HG03039 (cell line): ENCODE results near the gene ZBTB43.
"Not testable (repeated sequence)": the region's sequence is repeated elsewhere in the genome, so short reads cannot be mapped to it uniquely, and the experiment has no call there.

Experiments
- ATAC-seq: cut with Tn5 transposase; IDR thresholded peaks from one replicate; pipeline ENCODE4 v1.9.1; 2021; ENCODE audit warnings: mild to moderate bottlenecking, moderate library complexity; ENCODE audit not compliant: unreplicated experiment

Gene ZBTB43

DNA sequence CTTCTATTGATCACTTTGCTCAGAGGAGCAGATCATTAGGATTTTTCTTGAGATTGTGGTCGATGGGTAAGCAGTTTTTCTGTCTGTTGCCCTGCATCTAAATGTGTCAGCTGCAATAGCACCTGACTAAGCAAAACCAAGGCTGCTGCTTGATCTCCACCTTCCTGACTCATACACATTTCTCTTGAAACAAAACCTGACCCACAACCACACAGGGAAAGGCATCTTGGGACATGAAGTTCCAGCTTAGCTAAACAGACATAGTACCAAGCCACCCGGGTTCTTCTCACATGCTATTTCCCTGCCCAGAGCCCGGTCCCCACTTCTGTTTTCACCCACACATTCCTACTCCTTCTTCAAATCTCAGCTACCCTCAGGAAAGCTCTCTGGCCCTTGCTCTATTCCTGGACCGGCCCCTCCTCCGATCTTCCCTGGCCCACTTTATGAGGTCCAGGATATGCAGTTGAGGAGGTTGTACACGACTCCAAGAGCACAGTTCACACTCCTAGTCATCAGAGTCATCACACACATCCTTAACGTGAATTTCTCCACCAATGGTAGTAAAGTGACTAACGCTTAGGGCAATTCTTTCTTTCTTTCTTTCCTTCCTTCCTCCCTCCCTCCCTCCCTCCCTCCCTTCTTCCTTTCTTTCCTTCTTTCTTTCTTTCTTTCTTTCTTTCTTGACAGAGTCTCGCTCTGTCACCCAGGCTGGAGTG, 16.0 kb upstream of the ZBTB43 start:
- no peak for ATAC-seq

DNA sequence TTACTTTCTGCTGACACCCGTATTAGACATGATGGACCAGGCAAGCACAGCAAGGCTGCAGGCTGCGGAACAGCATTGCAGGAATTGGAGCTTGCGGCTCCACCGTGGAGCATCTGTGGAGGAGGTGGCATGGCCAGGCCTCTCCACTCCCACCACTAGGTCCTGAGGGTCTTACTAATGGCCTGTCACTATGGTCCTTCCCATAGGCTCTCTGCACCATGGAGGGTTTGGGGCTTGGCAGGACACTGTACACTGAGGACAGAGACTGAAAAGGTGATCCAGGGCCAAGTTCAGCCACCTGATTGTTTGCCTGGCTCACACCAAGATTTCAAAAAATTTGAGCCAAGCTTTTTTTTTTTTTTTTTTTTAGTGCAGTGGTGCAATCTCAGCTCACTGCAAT, 14.3 kb upstream of the ZBTB43 start:
- no peak for ATAC-seq

DNA sequence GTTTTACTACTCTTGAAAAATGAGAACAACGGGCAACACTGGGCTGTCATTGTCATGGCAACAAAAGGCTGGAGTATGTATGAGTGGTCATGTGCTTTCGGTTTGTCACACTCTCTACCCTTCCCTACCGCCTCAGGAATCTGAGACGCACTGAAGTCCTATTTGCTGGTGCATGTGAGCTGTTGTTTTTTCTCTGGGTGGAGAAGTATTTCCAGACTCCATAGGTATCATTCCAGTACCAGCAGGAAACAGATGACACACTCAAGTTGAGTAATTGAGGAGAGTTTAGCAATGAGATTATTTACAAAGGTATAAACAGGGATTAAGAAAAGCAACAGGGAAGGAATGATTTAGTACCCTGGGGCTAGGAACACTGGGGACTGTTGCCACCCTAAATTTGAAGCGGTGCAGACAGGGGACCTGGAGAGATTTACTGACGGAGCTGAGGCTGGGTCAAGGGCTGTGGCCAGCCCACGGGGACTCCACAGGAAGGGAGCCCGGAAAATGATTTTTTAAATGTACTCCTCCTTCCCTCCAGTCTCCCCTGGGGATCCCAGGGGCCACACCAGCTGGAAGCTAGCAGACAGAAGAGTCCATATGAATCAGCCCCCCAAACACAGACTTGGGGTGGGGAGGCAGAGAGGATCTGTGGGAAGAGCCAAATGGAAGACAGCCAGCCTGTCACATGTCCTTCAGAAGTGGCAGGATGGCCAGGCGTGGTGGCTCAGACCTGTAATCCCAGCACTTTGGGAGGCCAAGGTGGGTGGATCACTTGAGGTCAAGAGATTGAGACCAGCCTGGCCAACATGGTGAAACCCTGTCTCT, 13.2 kb upstream of the ZBTB43 start:
- ATAC-seq = no peak

DNA sequence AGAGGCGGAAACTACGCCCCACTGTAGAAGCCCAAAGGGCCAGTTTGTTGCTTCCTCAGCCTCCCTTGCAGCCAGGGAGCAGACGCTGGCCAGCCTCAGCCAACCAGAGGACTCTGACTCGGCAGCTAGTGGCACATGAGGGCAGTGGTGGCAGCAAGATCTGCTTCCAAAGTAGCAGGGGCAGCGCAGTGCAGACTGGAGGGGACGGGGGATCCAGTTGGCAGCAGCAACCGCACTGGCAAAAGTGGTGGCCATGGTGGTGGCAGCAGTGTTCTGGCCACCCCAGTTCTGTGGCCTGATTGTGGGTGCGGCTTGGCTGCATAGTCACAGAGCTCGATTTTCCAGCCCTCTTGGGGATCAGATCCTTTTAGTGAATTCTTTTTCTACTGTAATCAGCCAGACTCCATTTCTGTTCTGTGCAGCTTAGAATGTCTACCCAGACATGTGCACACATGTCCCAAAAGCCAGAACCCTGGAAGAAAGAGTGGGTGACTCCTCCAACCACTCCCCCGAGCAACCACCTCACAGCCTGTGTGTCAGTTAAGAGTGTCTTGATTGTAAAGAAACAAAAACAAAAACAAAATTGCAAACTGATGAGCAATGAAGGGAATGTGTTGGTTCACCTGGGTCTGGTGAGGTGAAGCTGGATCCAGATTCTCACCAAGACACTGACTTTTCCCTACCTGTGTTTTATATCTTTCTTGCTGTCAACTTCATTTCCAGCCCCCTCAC, 11.0 kb upstream of the ZBTB43 start:
- ATAC-seq = no peak

DNA sequence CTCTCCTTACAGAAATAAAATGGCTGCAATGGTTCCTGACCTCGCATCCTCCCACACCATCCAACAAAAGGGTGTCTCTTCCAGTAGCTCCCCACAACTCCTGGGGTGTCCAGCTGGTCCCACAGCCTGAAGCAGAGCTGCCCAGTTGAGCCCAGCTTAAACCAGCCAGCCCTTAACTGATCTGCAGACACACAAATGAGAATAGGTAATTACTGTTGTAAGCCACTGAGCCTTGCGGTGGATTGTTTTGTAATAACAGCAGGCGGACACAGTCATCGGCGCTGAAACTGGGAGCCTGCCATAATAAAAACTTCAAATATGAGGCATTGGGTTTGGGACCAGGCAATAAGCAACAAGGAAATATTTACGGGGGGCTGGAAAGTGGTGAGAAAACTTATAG, 10.4 kb upstream of the ZBTB43 start:
- no peak for ATAC-seq

DNA sequence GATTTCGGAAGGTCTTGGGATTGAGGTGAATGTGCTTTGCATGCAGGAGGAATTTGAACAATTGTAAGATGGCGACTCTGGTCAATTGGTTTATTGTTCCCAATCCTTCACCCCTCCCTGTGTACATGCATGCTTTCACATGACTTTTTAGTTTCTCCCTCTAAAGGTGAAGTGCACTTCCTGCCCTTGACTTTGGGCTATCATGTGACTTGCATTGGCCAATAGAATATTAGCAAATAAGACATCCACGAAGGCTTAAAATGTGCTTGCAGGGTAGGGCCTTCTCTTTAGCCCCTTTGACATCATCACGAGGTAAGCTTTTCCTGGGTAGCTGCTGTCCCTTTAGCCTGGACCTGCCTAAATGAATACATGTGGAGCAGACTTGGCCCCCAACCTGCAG, 8.1 kb upstream of the ZBTB43 start:
- ATAC-seq = no peak

DNA sequence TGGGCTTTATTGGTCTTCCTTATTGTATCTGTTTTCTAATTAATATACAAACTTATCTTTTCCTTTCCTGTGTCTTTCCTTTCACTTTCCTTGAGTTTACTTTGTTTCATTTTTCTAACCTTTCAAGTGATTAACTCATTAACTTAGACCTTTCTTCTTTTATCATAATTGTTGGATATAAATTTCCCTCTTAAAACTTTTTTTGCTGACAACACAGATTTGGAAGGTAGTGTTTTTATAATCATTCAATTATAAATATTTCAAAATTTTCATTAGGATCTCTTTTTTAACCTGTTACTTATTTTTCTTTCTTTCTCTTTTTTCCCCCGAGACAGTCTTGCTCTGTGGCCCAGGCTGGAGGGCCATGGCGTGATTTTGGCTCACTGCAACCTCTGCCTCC, 6.9 kb upstream of the ZBTB43 start:
- no peak for ATAC-seq

DNA sequence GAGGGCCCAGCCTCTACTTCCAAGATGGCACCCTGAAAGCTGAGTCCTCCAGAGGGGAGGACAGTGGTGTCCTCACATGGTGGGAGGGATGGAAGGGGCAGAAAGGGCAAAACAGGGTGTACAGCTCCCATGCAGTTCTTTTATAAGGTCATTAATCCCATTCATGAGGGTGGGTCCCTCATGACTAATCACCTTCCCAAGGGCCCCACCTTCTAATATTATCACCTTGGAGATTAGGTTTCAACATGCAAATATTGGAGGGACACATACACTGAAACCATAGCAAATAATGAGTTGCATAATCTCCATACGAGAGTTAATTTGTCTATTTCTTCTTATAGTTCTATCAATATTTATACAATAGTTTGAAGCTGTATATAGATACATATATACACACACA, 5.8 kb upstream of the ZBTB43 start:
- no peak for ATAC-seq

DNA sequence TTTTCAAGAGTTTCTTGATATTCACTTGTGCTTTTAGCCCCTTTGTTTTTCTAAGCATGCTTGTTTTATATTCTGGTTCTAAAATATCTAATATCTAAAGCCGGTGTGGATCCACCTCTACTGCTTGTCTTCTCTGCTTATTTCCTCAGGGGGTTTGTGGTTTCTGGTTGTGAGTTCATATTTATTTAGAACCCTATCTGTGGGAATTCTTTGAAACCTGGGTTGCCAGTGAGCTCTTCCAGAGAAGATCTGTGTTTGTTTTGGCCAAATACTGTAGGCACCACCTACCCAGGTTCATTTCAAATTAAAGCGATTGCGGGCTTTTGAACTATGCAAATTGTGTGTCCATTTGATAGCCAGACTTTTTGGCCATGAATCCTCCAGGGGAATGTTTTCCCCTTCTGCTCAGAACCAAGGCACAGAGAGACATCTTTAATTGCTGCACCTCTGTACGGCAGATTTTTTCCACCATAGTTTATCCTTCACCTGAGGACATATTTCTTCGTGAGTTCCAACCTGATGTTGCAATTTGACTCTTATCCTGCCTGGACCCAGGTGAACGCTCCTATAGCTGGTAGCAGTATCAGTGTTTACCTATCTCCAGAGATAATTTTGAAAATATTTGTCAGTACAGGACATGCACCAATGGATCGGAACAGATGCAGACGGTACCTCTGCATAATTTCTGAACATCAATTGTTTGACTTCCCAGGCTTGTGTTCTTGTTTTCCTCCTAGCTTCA, 2.4 kb upstream of the ZBTB43 start:
- no peak for ATAC-seq

DNA sequence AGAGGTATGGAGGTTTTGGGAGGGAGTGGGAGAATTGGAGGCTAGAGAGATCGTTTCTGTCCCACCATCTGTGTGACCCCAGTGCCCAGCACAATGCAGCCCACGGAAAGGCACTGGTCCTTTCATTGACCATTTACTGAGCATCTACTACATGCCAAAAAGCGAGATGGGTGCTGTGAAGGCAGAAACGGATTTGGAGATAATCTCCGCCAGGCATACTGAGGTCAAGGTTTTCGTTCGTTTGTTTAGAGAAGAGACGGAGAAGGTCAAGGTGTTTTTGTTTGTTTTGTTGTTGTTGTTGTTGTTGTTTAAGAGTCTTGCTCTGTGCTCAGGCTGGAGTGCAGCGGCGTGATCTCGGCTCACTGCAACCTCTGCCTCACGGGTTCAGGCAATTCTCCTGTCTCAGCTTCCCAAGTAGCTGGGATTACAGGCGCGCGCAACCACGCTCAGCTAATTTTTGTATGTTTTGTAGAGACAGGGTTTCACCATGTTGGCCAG, 593 bp upstream of the ZBTB43 start:
- ATAC-seq = no peak

DNA sequence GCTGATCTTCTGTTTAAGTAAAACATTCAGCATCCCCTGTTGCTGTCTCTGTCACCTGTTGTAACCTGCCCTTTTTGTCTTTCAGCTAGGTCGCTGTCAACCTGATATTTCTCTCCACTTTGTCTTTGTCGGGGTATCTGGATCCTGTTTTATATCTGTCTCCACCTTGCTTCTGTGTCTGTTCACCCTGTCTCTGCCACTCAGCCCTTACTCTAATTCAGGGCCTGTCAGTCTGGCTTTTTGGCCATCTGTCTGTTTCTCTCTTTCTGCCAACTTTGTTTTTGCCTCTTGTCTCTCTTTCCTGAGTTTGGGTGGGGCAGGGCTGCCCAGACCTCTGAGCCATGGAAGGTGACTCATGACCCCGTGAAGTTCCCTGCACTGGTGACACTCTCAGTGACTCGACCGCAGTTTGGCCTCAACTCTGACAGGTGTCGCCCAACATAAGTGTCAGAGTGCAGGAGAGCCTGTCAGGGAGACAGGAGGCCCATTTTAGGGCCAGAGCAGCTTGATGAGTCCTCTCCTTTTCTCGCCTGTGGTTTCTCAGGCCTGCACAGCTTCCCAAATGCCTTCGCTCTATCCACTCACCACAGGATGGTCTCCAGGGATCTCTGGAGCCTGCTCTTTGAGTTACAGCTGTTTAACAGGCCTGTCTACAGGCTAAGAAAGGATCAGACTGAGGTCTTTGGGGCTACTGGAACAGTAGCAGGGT, 868 bp downstream of the ZBTB43 start:
- peak; percentile 47 for ATAC-seq

DNA sequence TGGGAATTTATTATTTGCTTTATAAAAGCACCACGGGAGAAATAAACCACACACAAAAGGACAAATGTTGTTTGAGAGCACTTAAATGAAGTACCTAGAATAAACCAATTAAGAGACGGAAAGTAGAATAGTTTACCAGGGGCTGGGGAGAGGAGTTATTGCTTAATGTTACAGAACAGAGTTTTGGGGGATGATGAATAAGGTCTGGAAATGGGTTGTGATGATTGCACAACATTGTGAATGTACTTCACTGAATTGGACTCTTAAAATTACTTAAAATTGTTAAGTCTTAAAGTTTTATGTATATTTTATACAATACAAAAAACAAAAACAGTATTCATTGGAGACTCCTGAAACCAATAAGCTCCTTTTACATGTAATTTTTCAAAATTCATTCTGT, 1.5 kb downstream of the ZBTB43 start:
- ATAC-seq = no peak

DNA sequence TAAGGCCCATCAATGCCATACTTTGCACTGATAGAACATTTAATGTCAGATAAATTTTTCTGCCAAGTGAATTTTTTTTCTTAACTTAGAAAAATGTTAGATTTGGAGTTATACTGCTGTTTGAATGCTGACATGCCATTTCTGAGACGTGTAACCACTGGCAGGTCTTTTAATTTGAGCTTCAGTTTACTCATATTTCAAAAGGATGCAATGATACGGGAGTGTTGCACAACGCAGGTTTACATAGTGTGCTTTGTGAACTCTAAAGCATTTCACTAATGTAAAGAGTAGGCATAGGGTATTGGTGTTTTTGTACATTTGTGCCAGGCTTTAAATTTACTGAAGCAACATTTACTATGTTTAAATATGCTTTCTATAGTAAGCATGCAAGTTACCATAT, 4.2 kb downstream of the ZBTB43 start:
- no peak for ATAC-seq

DNA sequence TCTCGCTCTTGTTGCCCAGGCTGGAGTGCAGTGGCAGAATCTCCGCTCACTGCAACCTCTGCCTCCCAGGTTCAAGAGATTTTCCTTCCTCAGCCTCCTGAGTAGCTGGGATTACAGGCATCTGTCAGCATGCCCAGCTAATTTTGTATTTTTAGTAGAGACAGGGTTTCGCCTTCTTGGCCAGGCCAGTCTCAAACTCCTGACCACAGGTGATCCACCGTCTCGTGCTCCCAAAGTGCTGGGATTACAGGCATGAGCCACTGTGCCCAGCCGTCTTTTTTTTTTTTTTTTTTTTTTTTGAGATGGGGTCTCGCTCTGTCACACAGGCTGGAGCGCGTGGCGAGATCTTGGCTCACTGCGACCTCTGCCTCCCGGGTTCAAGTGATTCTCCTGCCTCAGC, 5.4 kb downstream of the ZBTB43 start:
- ATAC-seq = not testable (repeated sequence)

DNA sequence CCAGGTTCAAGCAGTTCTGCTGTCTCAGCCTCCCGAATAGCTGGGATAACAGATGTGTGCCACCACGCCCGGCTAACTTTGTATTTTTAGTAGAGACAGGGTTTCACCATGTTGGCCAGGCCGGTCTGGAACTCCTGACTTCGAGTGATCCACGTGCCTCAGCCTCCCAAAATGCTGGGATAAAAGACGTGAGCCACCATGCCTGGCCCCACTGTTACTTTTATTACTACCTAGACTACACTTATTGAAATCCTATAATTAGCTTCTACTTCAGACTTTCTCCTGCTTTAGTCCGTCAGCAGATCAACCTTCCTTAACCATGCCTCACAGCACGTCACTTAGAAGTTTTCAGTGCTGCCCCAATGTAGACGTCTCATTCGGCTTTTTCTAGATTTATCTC, 8.2 kb downstream of the ZBTB43 start:
- ATAC-seq = no peak

DNA sequence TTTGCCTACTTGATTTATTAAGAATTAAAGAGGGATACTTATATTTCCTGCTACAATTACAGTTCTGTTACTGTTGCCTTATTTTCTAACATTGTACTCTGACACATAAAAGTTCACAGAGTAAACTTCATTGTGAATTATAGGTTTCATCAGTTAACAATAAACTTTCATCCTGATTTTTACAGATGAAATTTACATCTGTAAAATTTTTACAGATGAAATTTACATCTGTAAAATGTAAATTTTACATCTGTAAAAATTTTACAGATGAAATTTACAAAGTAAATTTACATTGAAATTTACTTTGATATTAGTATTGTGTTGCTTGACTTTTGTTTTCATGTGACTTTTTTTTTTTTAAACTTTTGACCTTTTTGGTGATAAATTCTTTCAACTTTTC, 9.3 kb downstream of the ZBTB43 start:
- no peak for ATAC-seq

DNA sequence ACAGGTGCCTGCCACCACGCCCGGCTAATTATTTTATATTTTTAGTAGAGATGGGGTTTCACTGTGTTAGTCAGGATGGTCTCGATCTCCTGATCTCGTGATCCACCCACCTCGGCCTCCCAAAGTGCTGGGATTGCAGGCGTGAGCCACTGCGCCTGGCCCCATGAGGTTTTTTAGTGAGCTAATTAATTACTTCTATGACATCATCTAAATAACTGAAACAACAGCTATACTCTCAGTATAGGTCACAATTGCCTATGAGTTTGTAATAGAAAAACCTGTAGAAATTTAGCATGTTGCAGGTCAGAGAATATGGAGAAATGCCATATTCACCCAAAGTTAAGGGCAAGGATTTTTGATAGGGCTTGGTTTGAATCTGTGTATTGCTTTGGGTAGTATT, 12.8 kb downstream of the ZBTB43 start:
- not testable (repeated sequence) for ATAC-seq

DNA sequence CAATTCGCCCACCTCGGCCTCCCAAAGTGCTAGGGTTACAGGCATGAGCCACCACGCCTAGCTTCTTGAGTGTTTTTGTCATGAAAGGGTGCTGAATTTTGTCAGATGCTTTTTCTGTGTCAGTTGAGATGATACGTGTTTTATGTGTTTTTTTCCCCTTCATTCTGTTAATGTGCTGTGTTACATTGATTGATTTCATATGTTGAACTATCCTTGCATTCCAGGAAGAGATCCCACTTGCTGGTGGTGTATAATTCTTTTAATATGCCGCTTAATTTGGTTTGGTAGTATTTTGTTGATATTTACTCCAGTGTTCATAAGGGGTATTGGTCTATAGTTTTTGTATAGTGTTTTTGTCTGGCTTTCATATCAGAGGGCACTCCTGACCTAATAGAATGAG, 13.6 kb downstream of the ZBTB43 start:
- ATAC-seq = no peak

DNA sequence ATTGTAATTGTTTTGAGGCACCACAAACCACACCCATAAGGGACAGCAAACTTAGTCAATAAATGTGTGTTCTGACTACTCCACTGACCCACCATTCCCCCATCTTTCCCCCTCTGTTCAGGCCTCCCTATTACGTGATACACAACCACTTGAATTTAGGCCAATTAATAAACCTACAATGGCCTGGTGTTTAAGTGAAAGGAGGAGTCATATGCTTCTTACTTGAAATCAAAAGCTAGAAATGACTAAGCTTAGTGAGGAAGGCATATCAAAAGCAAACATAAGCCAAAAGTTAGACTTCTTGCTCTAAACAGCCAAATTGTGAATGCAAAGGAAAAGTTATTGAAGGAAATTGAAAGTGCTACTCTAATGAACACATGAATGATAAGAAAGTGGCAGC, 14.6 kb downstream of the ZBTB43 start:
- no peak for ATAC-seq

DNA sequence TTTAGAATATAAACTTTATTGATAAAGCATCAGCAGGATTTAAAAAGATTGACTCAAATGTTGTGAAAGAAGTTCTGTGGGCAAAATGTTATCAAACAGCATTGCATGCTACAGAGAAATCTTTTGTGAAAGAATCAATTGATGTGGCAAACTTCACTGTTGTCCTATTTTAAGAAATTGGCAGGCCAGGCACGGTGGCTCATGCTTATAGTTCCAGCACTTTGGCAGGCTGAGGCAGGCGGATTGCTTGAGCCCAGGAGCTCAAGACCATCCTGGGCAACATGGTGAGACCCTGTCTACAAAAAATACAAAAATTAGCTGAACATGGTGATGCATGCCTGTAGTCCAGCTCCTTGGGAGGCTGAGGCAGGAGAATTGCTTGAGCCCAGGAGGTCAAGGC, 17.4 kb downstream of the ZBTB43 start:
- no peak for ATAC-seq
